Stimulated activated naive B cell treated with anti-CD40 and anti-IgM and Interleukin-4, amounts not matched to agents 10 μg/mL and 1 μg/mL and 100 μg/mL, for 72 hours (primary cell): Measurements from ENCODE around the gene TIGIT.

Experiments
- ATAC-seq, 2 donors: fragments of 150-1000 bp; cut with Tn5 transposase; replicated peaks; 2 replicates each; pipeline ENCODE4 v1.10.0; 2021; ENCODE audit warnings: moderate library complexity in 1 of 2
- DNase-seq: peaks from one replicate; pipeline ENCODE4 v3.0.0; 2021
- H3K27ac Mint-ChIP-seq: one replicate; pipeline ENCODE4 v1.8.0; 2022; ENCODE audit warnings: mild to moderate bottlenecking, mixed read lengths
- H3K27me3 Mint-ChIP-seq, 2 donors: one replicate each; pipeline ENCODE4 v1.8.0; 2022; ENCODE audit warnings: mixed read lengths in 2 of 2
- H3K36me3 Mint-ChIP-seq, 2 donors: one replicate each; pipeline ENCODE4 v1.8.0; 2022; ENCODE audit warnings: mixed read lengths in 2 of 2, mild to moderate bottlenecking in 1 of 2
- H3K4me1 Mint-ChIP-seq, 2 donors: one replicate each; pipeline ENCODE4 v1.8.0; 2022; ENCODE audit warnings: mixed read lengths in 2 of 2, mild to moderate bottlenecking in 1 of 2
- H3K4me3 Mint-ChIP-seq, 2 donors: one replicate each; pipeline ENCODE4 v1.8.0; 2022; ENCODE audit warnings: mild to moderate bottlenecking in 2 of 2, mixed read lengths in 2 of 2, moderate library complexity in 1 of 2
- H3K9me3 Mint-ChIP-seq, 2 donors: one replicate each; pipeline ENCODE4 v1.8.0; 2022; ENCODE audit warnings: mixed read lengths in 2 of 2, mild to moderate bottlenecking in 1 of 2

TIGIT gene

GRCh38 chr3:114295946-114296345 lies 2.1 kb downstream of the TIGIT start:
- Mint-ChIP-seq H3K27me3 (no peaks in the 10 kb centered on the region), H3K4me1 (peaks cover 40 to 56% of the 10 kb centered on the region in 2 donors), H3K4me3 (no peak overlapping the region), H3K36me3 (no peaks in the 10 kb centered on the region), H3K27ac (no peak overlapping the region), H3K9me3 (no peaks in the 10 kb centered on the region)
- no peak for DNase-seq
- no peak for ATAC-seq

GRCh38 chr3:114299421-114299820 lies 5.6 kb downstream of the TIGIT start:
- Mint-ChIP-seq H3K27me3 (no peaks in the 10 kb centered on the region), H3K4me1 (peaks cover 28 to 36% of the 10 kb centered on the region in 2 donors), H3K9me3 (no peaks in the 10 kb centered on the region), H3K4me3 (no peak overlapping the region), H3K36me3 (no peaks in the 10 kb centered on the region), H3K27ac (no peak overlapping the region)
- peak; percentile 16 for DNase-seq
- peak; percentile 39 to 73 for ATAC-seq

GRCh38 chr3:114299941-114300624 lies 6.3 kb downstream of the TIGIT start:
- Mint-ChIP-seq H3K4me1 (peaks cover 28 to 39% of the 10 kb centered on the region in 2 donors), H3K36me3 (no peaks in the 10 kb centered on the region), H3K4me3 (peak overlapping the region in 1 of 2 donors; percentile 5), H3K9me3 (no peaks in the 10 kb centered on the region), H3K27me3 (no peaks in the 10 kb centered on the region), H3K27ac (no peak overlapping the region)
- ATAC-seq (peak; percentile 76 to 85), DNase-seq (no peak)

- DNase-seq (peak; percentile 37), ATAC-seq (peak; percentile 64 to 67)
- Mint-ChIP-seq H3K27me3 (peaks cover 0 to 4% of the 10 kb centered on the region in 2 donors), H3K4me3 (peak overlapping the region; percentile 15 to 39), H3K36me3 (peaks cover 5 to 10% of the 10 kb centered on the region in 2 donors), H3K4me1 (peaks cover 23 to 48% of the 10 kb centered on the region in 2 donors), H3K27ac (peak overlapping the region; percentile 90), H3K9me3 (no peaks in the 10 kb centered on the region)
Observed at GRCh38 chr3:114307222-114307830, 13.5 kb downstream of the TIGIT start.

GRCh38 chr3:114307832-114308231 lies 14.0 kb downstream of the TIGIT start:
- peak overlapping the region in 1 of 2 donors; percentile 39 for H3K4me3 Mint-ChIP-seq
- ATAC-seq, result peak in 1 of 2 donors; percentile 13
- H3K27me3 Mint-ChIP-seq, result peaks cover 0 to 4% of the 10 kb centered on the region in 2 donors
- H3K9me3 Mint-ChIP-seq, result no peaks in the 10 kb centered on the region
- DNase-seq, result no peak
- H3K4me1 Mint-ChIP-seq, result peaks cover 23 to 48% of the 10 kb centered on the region in 2 donors
- H3K36me3 Mint-ChIP-seq, result peaks cover 5 to 10% of the 10 kb centered on the region in 2 donors
- H3K27ac Mint-ChIP-seq, result peak overlapping the region; percentile 90

GRCh38 chr3:114308377-114308776 lies 14.5 kb downstream of the TIGIT start:
- no peaks in the 10 kb centered on the region for H3K9me3 Mint-ChIP-seq
- H3K27me3 Mint-ChIP-seq, result peaks cover 0 to 4% of the 10 kb centered on the region in 2 donors
- peak overlapping the region; percentile 0 to 39 for H3K4me3 Mint-ChIP-seq
- H3K27ac Mint-ChIP-seq, result peak overlapping the region; percentile 90
- H3K4me1 Mint-ChIP-seq, result peaks cover 23 to 48% of the 10 kb centered on the region in 2 donors
- no peak for DNase-seq
- peaks cover 5 to 10% of the 10 kb centered on the region in 2 donors for H3K36me3 Mint-ChIP-seq
- peak in 1 of 2 donors; percentile 18 for ATAC-seq

GRCh38 chr3:114308830-114309229 lies 15.0 kb downstream of the TIGIT start:
- Mint-ChIP-seq H3K4me3 (peak overlapping the region; percentile 0 to 54), H3K9me3 (no peaks in the 10 kb centered on the region), H3K27me3 (peaks cover 0 to 4% of the 10 kb centered on the region in 2 donors), H3K27ac (peak overlapping the region; percentile 90), H3K4me1 (peaks cover 23 to 48% of the 10 kb centered on the region in 2 donors), H3K36me3 (peaks cover 5 to 10% of the 10 kb centered on the region in 2 donors)
- ATAC-seq, result peak; percentile 83 to 87
- DNase-seq, result peak; percentile 32

- Mint-ChIP-seq H3K27ac (no peak overlapping the region), H3K9me3 (no peaks in the 10 kb centered on the region), H3K36me3 (peaks cover 4 to 5% of the 10 kb centered on the region in 2 donors), H3K4me1 (peaks cover 23 to 42% of the 10 kb centered on the region in 2 donors), H3K27me3 (peaks cover 0 to 4% of the 10 kb centered on the region in 2 donors), H3K4me3 (no peak overlapping the region)
- ATAC-seq (no peak), DNase-seq (no peak)
Observed at GRCh38 chr3:114310695-114311094, 16.9 kb downstream of the TIGIT start.

- H3K36me3 Mint-ChIP-seq, result no peaks in the 10 kb centered on the region
- DNase-seq (no peak), ATAC-seq (no peak)
- H3K27me3 Mint-ChIP-seq, result no peaks in the 10 kb centered on the region
- no peaks in the 10 kb centered on the region for H3K9me3 Mint-ChIP-seq
- no peak overlapping the region for H3K27ac Mint-ChIP-seq
- H3K4me1 Mint-ChIP-seq, result peaks cover 9 to 23% of the 10 kb centered on the region in 2 donors
- H3K4me3 Mint-ChIP-seq, result no peak overlapping the region
Observed at GRCh38 chr3:114313426-114313825, 19.6 kb downstream of the TIGIT start.

GRCh38 chr3:114314282-114314681 lies 20.5 kb downstream of the TIGIT start:
- ATAC-seq (no peak), DNase-seq (no peak)
- Mint-ChIP-seq H3K4me1 (peaks cover 3 to 14% of the 10 kb centered on the region in 2 donors), H3K9me3 (no peaks in the 10 kb centered on the region), H3K36me3 (peaks cover under 1 to 2% of the 10 kb centered on the region in 2 donors), H3K27ac (no peak overlapping the region), H3K27me3 (no peaks in the 10 kb centered on the region), H3K4me3 (no peak overlapping the region)

GRCh38 chr3:114318295-114318694 lies 24.5 kb downstream of the TIGIT start:
- Mint-ChIP-seq H3K9me3 (no peaks in the 10 kb centered on the region), H3K36me3 (peaks cover 2 to 12% of the 10 kb centered on the region in 2 donors), H3K4me1 (peaks cover 2 to 14% of the 10 kb centered on the region in 2 donors), H3K27me3 (no peaks in the 10 kb centered on the region), H3K27ac (no peak overlapping the region), H3K4me3 (no peak overlapping the region)
- no peak for DNase-seq
- ATAC-seq, result no peak

GRCh38 chr3:114319453-114319852 lies 25.6 kb downstream of the TIGIT start:
- peaks cover 8 to 25% of the 10 kb centered on the region in 2 donors for H3K4me1 Mint-ChIP-seq
- peaks cover 2 to 12% of the 10 kb centered on the region in 2 donors for H3K36me3 Mint-ChIP-seq

GRCh38 chr3:114320246-114320645 lies 26.4 kb downstream of the TIGIT start:
- Mint-ChIP-seq H3K9me3 (no peaks in the 10 kb centered on the region), H3K27ac (no peak overlapping the region), H3K4me3 (no peak overlapping the region), H3K27me3 (no peaks in the 10 kb centered on the region), H3K36me3 (peaks cover 2 to 12% of the 10 kb centered on the region in 2 donors), H3K4me1 (peaks cover 11 to 33% of the 10 kb centered on the region in 2 donors)
- no peak for ATAC-seq
- DNase-seq, result no peak

More at GRCh38 chr3:114319453-114319852, 25.6 kb downstream of the TIGIT start:
- DNase-seq, result no peak
- Mint-ChIP-seq H3K4me3 (no peak overlapping the region), H3K27ac (no peak overlapping the region), H3K9me3 (no peaks in the 10 kb centered on the region), H3K27me3 (no peaks in the 10 kb centered on the region)
- ATAC-seq, result no peak

GRCh38 chr3:114323546-114324254 lies 29.9 kb downstream of the TIGIT start:
- H3K27me3 Mint-ChIP-seq, result no peaks in the 10 kb centered on the region
- H3K9me3 Mint-ChIP-seq, result peaks cover 0 to 1% of the 10 kb centered on the region in 2 donors
- ATAC-seq, result peak; percentile 70 to 71
- H3K27ac Mint-ChIP-seq, result peak overlapping the region; percentile 14
- H3K36me3 Mint-ChIP-seq, result peaks cover 2 to 12% of the 10 kb centered on the region in 2 donors
- no peak overlapping the region for H3K4me3 Mint-ChIP-seq
- no peak for DNase-seq
- peaks cover 17 to 63% of the 10 kb centered on the region in 2 donors for H3K4me1 Mint-ChIP-seq
